ENCODE data around the gene DUSP15. TPM values are rescaled to one million over a fixed set of nuclear protein-coding genes. Genes with fewer than 3 reads are reported as not detected.
"Not testable (repeated sequence)": the region's sequence is repeated elsewhere in the genome, so short reads cannot be mapped to it uniquely, and the experiment has no call there.

DUSP15 gene
- total RNA-seq, 2 donors from 2014 or later: 3.8 to 7.2 TPM

DNA sequence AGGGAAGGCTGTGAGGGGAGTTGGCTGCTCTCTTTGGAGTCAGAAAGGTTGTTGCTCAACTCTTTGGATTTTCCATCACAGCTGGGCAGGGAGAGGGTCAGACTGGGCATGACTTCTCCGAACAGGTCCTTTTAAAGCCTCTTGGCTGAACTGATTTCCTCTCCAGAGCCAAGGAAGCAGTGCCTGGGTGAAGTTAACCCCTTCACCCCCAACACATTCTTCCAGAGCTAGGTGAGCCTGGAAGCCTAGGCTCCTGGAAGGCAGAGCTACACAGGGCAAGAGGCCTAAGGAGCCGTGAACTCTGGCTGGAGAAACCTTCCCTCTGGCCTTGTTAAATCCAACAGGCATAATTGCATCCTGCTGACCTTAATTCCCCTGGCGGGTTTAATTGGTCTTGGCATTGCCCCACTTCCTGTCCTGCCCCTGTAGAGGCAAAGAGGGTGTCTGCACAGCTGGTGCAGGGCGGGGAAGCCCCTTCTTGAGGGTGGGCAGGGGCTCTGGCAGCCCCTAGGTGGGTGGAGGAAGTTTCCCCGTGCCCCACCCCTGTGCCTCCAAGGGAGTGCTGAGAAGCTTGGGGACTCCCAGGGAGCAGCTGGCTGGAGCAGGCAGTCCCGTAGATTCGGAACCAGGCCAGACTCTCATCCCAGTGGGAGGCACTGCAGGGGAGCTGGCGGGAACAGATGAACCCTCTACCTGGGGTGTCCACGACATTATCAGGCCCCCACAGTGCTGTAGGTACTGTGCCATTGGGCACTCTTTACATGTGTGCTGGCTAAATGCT, 54.7 kb downstream of the DUSP15 start:
- DNase-seq: peak; percentile 66
- Histone ChIP-seq H3K36me3 (ENCODE audit: control insufficient read depth, insufficient read depth, low read length) (no peaks in the 10 kb centered on the region), H3K27ac (ENCODE audit: low read depth, low read length) (no peak overlapping the region), H3K27me3 (ENCODE audit: control insufficient read depth, insufficient read depth, low read length, poor library complexity, severe bottlenecking) (no peaks in the 10 kb centered on the region), H3K4me3 (ENCODE audit: low read length) (no peak overlapping the region), H3K4me1 (ENCODE audit: control insufficient read depth, insufficient read depth, low read length) (peaks cover 11% of the 10 kb centered on the region), H3K9me3 (ENCODE audit: control insufficient read depth, low read length) (no peaks in the 10 kb centered on the region), H3K9ac (ENCODE audit: extremely low read depth, low read length, poor library complexity, severe bottlenecking) (no peak overlapping the region)
- 76 to 77% methylated on average over 8 to 9 of the region's 9 CpGs for WGBS, 2 experiments (ENCODE audit: insufficient coverage in 1 of 2, insufficient read length in 1 of 2)
- no peaks in the 10 kb centered on the region for H3K9me3 Mint-ChIP-seq
- no peaks in the 10 kb centered on the region for H3K36me3 Mint-ChIP-seq (ENCODE audit: low read depth)
- TF ChIP-seq, protein P1, sequence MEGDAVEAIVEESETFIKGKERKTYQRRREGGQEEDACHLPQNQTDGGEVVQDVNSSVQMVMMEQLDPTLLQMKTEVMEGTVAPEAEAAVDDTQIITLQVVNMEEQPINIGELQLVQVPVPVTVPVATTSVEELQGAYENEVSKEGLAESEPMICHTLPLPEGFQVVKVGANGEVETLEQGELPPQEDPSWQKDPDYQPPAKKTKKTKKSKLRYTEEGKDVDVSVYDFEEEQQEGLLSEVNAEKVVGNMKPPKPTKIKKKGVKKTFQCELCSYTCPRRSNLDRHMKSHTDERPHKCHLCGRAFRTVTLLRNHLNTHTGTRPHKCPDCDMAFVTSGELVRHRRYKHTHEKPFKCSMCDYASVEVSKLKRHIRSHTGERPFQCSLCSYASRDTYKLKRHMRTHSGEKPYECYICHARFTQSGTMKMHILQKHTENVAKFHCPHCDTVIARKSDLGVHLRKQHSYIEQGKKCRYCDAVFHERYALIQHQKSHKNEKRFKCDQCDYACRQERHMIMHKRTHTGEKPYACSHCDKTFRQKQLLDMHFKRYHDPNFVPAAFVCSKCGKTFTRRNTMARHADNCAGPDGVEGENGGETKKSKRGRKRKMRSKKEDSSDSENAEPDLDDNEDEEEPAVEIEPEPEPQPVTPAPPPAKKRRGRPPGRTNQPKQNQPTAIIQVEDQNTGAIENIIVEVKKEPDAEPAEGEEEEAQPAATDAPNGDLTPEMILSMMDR (conservative IDR thresholded peaks at IDR 0.05): no peak
- H3K4me1 Mint-ChIP-seq: peaks cover 10% of the 10 kb centered on the region
- H3K27ac Mint-ChIP-seq: peak overlapping the region; percentile 41
- H3K4me3 Mint-ChIP-seq: no peak overlapping the region
- no peaks in the 10 kb centered on the region for H3K27me3 Mint-ChIP-seq (ENCODE audit: insufficient read depth)

DNA sequence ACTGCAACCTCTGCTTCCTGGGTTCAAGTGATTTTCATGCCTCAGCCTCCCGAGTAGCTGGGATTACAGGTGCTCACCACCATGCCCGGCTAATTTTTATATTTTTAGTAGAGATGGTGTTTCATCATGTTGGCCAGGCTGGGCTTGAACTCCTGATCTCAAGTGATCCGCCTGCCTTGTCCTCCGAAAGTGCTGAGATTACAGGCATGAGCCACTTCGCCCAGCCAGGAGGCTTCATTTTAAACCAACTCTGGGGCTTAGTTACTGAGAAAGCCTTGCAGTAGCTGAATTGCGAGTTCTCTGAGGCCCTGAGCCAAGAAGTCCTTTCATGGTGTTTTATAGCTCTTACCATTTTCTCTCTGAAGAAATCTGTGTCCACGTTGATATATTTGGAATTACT, 56.2 kb downstream of the DUSP15 start:
- not testable (repeated sequence) for H3K9me3 Mint-ChIP-seq; H3K9me3 ChIP-seq (ENCODE audit: control insufficient read depth, low read length); H3K4me3 Mint-ChIP-seq; H3K27ac ChIP-seq (ENCODE audit: low read depth, low read length); H3K27me3 Mint-ChIP-seq (ENCODE audit: insufficient read depth); H3K36me3 ChIP-seq (ENCODE audit: control insufficient read depth, insufficient read depth, low read length); H3K9ac ChIP-seq (ENCODE audit: extremely low read depth, low read length, poor library complexity, severe bottlenecking); H3K27ac Mint-ChIP-seq; H3K36me3 Mint-ChIP-seq (ENCODE audit: low read depth); H3K4me3 ChIP-seq (ENCODE audit: low read length); H3K4me1 ChIP-seq (ENCODE audit: control insufficient read depth, insufficient read depth, low read length); DNase-seq; H3K27me3 ChIP-seq (ENCODE audit: control insufficient read depth, insufficient read depth, low read length, poor library complexity, severe bottlenecking); H3K4me1 Mint-ChIP-seq
- 90 to 95% methylated on average over 6 to 7 of the region's 7 CpGs for WGBS, 2 experiments (ENCODE audit: insufficient coverage in 1 of 2, insufficient read length in 1 of 2)

DNA sequence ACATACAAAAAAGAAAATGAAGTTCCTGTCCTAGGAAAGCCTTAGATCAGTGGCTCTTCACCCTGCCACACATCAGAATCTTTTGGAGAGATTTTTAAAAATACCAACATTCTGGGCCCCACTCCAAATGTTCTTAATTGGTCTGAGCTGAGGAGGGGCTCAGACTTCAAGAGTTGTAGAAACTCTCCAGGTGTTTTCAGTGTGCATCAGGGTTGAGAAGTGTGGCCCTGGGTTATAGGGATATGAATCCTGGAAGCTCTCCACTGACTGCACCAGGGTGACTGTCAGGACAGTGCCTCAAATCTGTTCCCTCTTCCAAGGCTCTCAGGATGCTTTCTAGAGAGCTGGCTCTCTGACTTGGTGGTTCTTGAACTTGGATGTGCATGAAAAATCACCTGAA, 56.7 kb downstream of the DUSP15 start:
- no peaks in the 10 kb centered on the region for H3K9me3 ChIP-seq (ENCODE audit: control insufficient read depth, low read length)
- no peaks in the 10 kb centered on the region for H3K36me3 ChIP-seq (ENCODE audit: control insufficient read depth, insufficient read depth, low read length)
- DNase-seq: no peak
- Mint-ChIP-seq H3K36me3 (ENCODE audit: low read depth) (no peaks in the 10 kb centered on the region), H3K27ac (no peak overlapping the region), H3K27me3 (ENCODE audit: insufficient read depth) (no peaks in the 10 kb centered on the region), H3K4me1 (peaks cover 8% of the 10 kb centered on the region), H3K9me3 (no peaks in the 10 kb centered on the region), H3K4me3 (no peak overlapping the region)
- peaks cover 7% of the 10 kb centered on the region for H3K4me1 ChIP-seq (ENCODE audit: control insufficient read depth, insufficient read depth, low read length)
- H3K27ac ChIP-seq (ENCODE audit: low read depth, low read length): no peak overlapping the region
- H3K27me3 ChIP-seq (ENCODE audit: control insufficient read depth, insufficient read depth, low read length, poor library complexity, severe bottlenecking): no peaks in the 10 kb centered on the region
- H3K9ac ChIP-seq (ENCODE audit: extremely low read depth, low read length, poor library complexity, severe bottlenecking): no peak overlapping the region
- TF ChIP-seq, protein P1 (conservative IDR thresholded peaks at IDR 0.05): no peak
- no peak overlapping the region for H3K4me3 ChIP-seq (ENCODE audit: low read length)

Data from endodermal cell (in vitro differentiated cells).